IPS-15b (cell line): ENCODE data around the gene ECSIT.
A peak's percentile ranks its signal among the peaks of the same experiment; 100 is the strongest.
"Not testable (repeated sequence)": the region's sequence is repeated elsewhere in the genome, so short reads cannot be mapped to it uniquely, and the experiment has no call there.

Source experiments
- H3K27me3 ChIP-seq: one replicate; pipeline ENCODE4 v1.6.1; 2013; ENCODE audit warnings: low read length; ENCODE audit not compliant: control insufficient read depth, insufficient read depth
- H3K36me3 ChIP-seq: one replicate; pipeline ENCODE4 v1.6.1; 2013; ENCODE audit warnings: low read length; ENCODE audit not compliant: control insufficient read depth, insufficient read depth
- H3K4me1 ChIP-seq: one replicate; pipeline ENCODE4 v1.6.1; 2013; ENCODE audit warnings: mild to moderate bottlenecking, low read length; ENCODE audit not compliant: control insufficient read depth, insufficient read depth
- H3K4me3 ChIP-seq: one replicate; pipeline ENCODE4 v1.5.1; 2013; ENCODE audit warnings: low read depth, low read length
- H3K9ac ChIP-seq: one replicate; pipeline ENCODE4 v1.6.1; 2013; ENCODE audit warnings: low read depth, mild to moderate bottlenecking, low read length
- H3K9me3 ChIP-seq: one replicate; pipeline ENCODE4 v1.6.1; 2013; ENCODE audit warnings: mild to moderate bottlenecking, low read length; ENCODE audit not compliant: control insufficient read depth, insufficient read depth

The ECSIT gene

GRCh38 chr19:11479090-11479897, 49.6 kb downstream of the ECSIT start:
- Histone ChIP-seq H3K9me3 (no peaks in the 10 kb centered on the region), H3K4me3 (peak overlapping the region; percentile 52), H3K27me3 (peaks cover 26% of the 10 kb centered on the region), H3K36me3 (no peaks in the 10 kb centered on the region), H3K4me1 (no peaks in the 10 kb centered on the region), H3K9ac (no peak overlapping the region)

GRCh38 chr19:11478167-11479089, 50.5 kb downstream of the ECSIT start:
- Histone ChIP-seq H3K4me3 (peak overlapping the region; percentile 52), H3K9me3 (no peaks in the 10 kb centered on the region), H3K4me1 (no peaks in the 10 kb centered on the region), H3K9ac (no peak overlapping the region), H3K27me3 (peaks cover 24% of the 10 kb centered on the region), H3K36me3 (no peaks in the 10 kb centered on the region)

- Histone ChIP-seq H3K36me3 (no peaks in the 10 kb centered on the region), H3K4me1 (no peaks in the 10 kb centered on the region), H3K9ac (no peak overlapping the region), H3K4me3 (no peak overlapping the region), H3K9me3 (no peaks in the 10 kb centered on the region), H3K27me3 (peaks cover 9% of the 10 kb centered on the region)
These were observed 53.1 kb downstream of the ECSIT start for GRCh38 chr19:11475861-11476260.

GRCh38 chr19:11475343-11475742, 53.6 kb downstream of the ECSIT start:
- H3K4me1 ChIP-seq, result not testable (repeated sequence)

DNA sequence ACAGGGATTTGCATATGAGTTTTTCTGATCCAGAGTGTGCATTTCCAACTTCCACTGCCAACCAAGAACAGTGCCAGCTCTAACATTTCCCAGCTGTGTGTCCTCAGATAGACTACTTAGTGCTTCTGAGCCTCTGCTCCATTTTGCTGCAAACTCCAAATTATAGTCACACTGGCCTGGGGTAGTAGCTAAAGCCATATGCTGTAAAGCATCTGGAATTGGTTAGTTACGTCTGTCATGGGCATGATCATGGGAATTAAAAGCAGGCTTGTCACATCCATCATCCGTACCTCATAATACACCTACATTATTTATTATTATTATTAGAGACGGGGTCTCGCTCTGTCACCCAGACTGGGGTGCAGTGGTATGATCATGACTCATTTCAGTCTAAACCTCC, 55.2 kb downstream of the ECSIT start:
- Histone ChIP-seq H3K27me3 (peaks cover 3% of the 10 kb centered on the region), H3K9me3 (no peaks in the 10 kb centered on the region), H3K4me3 (no peak overlapping the region), H3K9ac (no peak overlapping the region), H3K4me1 (no peaks in the 10 kb centered on the region), H3K36me3 (no peaks in the 10 kb centered on the region)

More at GRCh38 chr19:11475343-11475742, 53.6 kb downstream of the ECSIT start:
- not testable (repeated sequence) for H3K27me3 ChIP-seq, H3K36me3 ChIP-seq, H3K9me3 ChIP-seq, H3K4me3 ChIP-seq, H3K9ac ChIP-seq

GRCh38 chr19:11468266-11468845, 60.6 kb downstream of the ECSIT start:
- H3K36me3 ChIP-seq, H3K4me3 ChIP-seq, H3K4me1 ChIP-seq, H3K27me3 ChIP-seq, H3K9ac ChIP-seq, H3K9me3 ChIP-seq: not testable (repeated sequence)

DNA sequence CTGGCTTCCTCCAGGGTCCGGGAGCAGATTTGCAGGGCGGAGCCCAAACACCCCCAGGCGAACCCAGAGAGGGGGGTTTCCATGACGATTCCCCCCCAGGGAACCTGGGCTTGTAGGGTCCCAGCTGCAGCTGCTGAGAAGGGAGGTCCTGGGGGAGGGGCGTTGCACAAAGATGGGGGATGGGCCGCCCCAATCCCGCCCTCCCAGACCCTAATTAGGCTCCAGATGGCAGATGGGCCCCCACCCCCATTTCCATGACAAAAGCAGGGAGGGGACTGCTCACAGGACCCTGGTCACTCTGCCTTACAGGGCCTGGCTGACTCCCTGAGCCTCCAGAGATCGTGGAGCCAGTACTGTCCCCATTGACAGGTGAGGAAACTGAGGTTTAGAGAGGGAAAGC, 63.3 kb downstream of the ECSIT start:
- peaks cover 6% of the 10 kb centered on the region for H3K4me1 ChIP-seq
- no peak overlapping the region for H3K9ac ChIP-seq
- H3K27me3 ChIP-seq, result no peaks in the 10 kb centered on the region
- no peaks in the 10 kb centered on the region for H3K9me3 ChIP-seq
- no peaks in the 10 kb centered on the region for H3K36me3 ChIP-seq
- no peak overlapping the region for H3K4me3 ChIP-seq

GRCh38 chr19:11464333-11465265, 64.3 kb downstream of the ECSIT start:
- H3K4me3 ChIP-seq, result no peak overlapping the region

GRCh38 chr19:11463391-11463790, 65.5 kb downstream of the ECSIT start:
- Histone ChIP-seq H3K4me1 (peaks cover 6% of the 10 kb centered on the region), H3K27me3 (no peaks in the 10 kb centered on the region)

More at GRCh38 chr19:11464333-11465265, 64.3 kb downstream of the ECSIT start:
- H3K9me3 ChIP-seq, result no peaks in the 10 kb centered on the region
- no peaks in the 10 kb centered on the region for H3K27me3 ChIP-seq
- H3K36me3 ChIP-seq, result no peaks in the 10 kb centered on the region
- H3K4me1 ChIP-seq, result peaks cover 6% of the 10 kb centered on the region
- no peak overlapping the region for H3K9ac ChIP-seq

GRCh38 chr19:11461453-11461852, 67.5 kb downstream of the ECSIT start:
- Histone ChIP-seq H3K4me3 (no peak overlapping the region), H3K4me1 (peaks cover 11% of the 10 kb centered on the region), H3K27me3 (no peaks in the 10 kb centered on the region), H3K9ac (no peak overlapping the region), H3K36me3 (no peaks in the 10 kb centered on the region), H3K9me3 (no peaks in the 10 kb centered on the region)

More at GRCh38 chr19:11463391-11463790, 65.5 kb downstream of the ECSIT start:
- Histone ChIP-seq H3K36me3 (no peaks in the 10 kb centered on the region), H3K4me3 (no peak overlapping the region), H3K9me3 (no peaks in the 10 kb centered on the region), H3K9ac (no peak overlapping the region)

GRCh38 chr19:11460207-11460606, 68.7 kb downstream of the ECSIT start:
- H3K27me3 ChIP-seq, result no peaks in the 10 kb centered on the region
- H3K9ac ChIP-seq, result no peak overlapping the region
- no peaks in the 10 kb centered on the region for H3K36me3 ChIP-seq
- no peaks in the 10 kb centered on the region for H3K9me3 ChIP-seq
- H3K4me3 ChIP-seq, result no peak overlapping the region
- peaks cover 8% of the 10 kb centered on the region for H3K4me1 ChIP-seq
